ENCODE data around the gene ULBP1. TPM values are rescaled to one million over a fixed set of nuclear protein-coding genes. Genes with fewer than 3 reads are reported as not detected.
A peak's percentile ranks its signal among the peaks of the same experiment; 100 is the strongest.

ULBP1 gene
- total RNA-seq, 1 experiment from 2014 or later, result 0.81 TPM

DNA sequence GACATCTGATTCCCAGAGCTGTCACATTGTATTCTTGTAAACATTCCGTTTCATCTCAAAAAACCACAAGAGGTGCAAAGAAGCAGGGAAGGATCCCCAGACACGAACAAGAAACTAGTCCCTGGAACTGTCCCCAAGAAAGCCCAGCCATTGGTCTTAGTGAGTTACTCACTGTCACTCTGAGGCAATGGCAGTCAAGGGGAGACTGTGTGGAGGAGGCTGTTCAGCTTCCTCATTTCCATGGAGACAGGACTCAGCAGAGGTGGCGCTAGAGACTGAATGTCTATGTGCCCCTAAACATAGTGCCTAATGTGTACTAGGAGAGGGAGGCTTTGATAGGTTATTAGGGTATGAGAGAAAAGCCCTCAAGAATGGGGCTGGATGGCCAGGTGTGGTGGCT, 11.1 kb downstream of the ULBP1 start (continued):
- TF ChIP-seq, protein P1, sequence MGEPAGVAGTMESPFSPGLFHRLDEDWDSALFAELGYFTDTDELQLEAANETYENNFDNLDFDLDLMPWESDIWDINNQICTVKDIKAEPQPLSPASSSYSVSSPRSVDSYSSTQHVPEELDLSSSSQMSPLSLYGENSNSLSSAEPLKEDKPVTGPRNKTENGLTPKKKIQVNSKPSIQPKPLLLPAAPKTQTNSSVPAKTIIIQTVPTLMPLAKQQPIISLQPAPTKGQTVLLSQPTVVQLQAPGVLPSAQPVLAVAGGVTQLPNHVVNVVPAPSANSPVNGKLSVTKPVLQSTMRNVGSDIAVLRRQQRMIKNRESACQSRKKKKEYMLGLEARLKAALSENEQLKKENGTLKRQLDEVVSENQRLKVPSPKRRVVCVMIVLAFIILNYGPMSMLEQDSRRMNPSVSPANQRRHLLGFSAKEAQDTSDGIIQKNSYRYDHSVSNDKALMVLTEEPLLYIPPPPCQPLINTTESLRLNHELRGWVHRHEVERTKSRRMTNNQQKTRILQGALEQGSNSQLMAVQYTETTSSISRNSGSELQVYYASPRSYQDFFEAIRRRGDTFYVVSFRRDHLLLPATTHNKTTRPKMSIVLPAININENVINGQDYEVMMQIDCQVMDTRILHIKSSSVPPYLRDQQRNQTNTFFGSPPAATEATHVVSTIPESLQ (CRISPR knock-in tag; IDR thresholded peaks at IDR 0.05), result no peak
- TF ChIP-seq, protein P2, sequence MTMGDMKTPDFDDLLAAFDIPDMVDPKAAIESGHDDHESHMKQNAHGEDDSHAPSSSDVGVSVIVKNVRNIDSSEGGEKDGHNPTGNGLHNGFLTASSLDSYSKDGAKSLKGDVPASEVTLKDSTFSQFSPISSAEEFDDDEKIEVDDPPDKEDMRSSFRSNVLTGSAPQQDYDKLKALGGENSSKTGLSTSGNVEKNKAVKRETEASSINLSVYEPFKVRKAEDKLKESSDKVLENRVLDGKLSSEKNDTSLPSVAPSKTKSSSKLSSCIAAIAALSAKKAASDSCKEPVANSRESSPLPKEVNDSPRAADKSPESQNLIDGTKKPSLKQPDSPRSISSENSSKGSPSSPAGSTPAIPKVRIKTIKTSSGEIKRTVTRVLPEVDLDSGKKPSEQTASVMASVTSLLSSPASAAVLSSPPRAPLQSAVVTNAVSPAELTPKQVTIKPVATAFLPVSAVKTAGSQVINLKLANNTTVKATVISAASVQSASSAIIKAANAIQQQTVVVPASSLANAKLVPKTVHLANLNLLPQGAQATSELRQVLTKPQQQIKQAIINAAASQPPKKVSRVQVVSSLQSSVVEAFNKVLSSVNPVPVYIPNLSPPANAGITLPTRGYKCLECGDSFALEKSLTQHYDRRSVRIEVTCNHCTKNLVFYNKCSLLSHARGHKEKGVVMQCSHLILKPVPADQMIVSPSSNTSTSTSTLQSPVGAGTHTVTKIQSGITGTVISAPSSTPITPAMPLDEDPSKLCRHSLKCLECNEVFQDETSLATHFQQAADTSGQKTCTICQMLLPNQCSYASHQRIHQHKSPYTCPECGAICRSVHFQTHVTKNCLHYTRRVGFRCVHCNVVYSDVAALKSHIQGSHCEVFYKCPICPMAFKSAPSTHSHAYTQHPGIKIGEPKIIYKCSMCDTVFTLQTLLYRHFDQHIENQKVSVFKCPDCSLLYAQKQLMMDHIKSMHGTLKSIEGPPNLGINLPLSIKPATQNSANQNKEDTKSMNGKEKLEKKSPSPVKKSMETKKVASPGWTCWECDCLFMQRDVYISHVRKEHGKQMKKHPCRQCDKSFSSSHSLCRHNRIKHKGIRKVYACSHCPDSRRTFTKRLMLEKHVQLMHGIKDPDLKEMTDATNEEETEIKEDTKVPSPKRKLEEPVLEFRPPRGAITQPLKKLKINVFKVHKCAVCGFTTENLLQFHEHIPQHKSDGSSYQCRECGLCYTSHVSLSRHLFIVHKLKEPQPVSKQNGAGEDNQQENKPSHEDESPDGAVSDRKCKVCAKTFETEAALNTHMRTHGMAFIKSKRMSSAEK (CRISPR knock-in tag; IDR thresholded peaks at IDR 0.05; ENCODE audit: borderline replicate concordance), result no peak
- TF ChIP-seq SMAD3 (CRISPR knock-in tag; IDR thresholded peaks at IDR 0.05; ENCODE audit: borderline replicate concordance), result no peak
- TF ChIP-seq IRF2 (CRISPR knock-in tag; IDR thresholded peaks at IDR 0.05; ENCODE audit: borderline replicate concordance, low read depth), result no peak
- TF ChIP-seq, protein P3, sequence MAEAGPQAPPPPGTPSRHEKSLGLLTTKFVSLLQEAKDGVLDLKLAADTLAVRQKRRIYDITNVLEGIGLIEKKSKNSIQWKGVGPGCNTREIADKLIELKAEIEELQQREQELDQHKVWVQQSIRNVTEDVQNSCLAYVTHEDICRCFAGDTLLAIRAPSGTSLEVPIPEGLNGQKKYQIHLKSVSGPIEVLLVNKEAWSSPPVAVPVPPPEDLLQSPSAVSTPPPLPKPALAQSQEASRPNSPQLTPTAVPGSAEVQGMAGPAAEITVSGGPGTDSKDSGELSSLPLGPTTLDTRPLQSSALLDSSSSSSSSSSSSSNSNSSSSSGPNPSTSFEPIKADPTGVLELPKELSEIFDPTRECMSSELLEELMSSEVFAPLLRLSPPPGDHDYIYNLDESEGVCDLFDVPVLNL (CRISPR knock-in tag; IDR thresholded peaks at IDR 0.05; ENCODE audit: borderline replicate concordance, low read depth), result no peak
- TF ChIP-seq, protein P4, sequence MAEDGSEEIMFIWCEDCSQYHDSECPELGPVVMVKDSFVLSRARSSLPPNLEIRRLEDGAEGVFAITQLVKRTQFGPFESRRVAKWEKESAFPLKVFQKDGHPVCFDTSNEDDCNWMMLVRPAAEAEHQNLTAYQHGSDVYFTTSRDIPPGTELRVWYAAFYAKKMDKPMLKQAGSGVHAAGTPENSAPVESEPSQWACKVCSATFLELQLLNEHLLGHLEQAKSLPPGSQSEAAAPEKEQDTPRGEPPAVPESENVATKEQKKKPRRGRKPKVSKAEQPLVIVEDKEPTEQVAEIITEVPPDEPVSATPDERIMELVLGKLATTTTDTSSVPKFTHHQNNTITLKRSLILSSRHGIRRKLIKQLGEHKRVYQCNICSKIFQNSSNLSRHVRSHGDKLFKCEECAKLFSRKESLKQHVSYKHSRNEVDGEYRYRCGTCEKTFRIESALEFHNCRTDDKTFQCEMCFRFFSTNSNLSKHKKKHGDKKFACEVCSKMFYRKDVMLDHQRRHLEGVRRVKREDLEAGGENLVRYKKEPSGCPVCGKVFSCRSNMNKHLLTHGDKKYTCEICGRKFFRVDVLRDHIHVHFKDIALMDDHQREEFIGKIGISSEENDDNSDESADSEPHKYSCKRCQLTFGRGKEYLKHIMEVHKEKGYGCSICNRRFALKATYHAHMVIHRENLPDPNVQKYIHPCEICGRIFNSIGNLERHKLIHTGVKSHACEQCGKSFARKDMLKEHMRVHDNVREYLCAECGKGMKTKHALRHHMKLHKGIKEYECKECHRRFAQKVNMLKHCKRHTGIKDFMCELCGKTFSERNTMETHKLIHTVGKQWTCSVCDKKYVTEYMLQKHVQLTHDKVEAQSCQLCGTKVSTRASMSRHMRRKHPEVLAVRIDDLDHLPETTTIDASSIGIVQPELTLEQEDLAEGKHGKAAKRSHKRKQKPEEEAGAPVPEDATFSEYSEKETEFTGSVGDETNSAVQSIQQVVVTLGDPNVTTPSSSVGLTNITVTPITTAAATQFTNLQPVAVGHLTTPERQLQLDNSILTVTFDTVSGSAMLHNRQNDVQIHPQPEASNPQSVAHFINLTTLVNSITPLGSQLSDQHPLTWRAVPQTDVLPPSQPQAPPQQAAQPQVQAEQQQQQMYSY (CRISPR knock-in tag; IDR thresholded peaks at IDR 0.05), result no peak
- no peak for TF ChIP-seq ZNF416 (CRISPR knock-in tag; IDR thresholded peaks at IDR 0.05)
- TF ChIP-seq ZNF317 (CRISPR knock-in tag; IDR thresholded peaks at IDR 0.05; ENCODE audit: borderline replicate concordance, low read depth), result no peak
- TF ChIP-seq ETV6 (CRISPR knock-in tag; IDR thresholded peaks at IDR 0.05), result no peak
- TF ChIP-seq, protein P5, sequence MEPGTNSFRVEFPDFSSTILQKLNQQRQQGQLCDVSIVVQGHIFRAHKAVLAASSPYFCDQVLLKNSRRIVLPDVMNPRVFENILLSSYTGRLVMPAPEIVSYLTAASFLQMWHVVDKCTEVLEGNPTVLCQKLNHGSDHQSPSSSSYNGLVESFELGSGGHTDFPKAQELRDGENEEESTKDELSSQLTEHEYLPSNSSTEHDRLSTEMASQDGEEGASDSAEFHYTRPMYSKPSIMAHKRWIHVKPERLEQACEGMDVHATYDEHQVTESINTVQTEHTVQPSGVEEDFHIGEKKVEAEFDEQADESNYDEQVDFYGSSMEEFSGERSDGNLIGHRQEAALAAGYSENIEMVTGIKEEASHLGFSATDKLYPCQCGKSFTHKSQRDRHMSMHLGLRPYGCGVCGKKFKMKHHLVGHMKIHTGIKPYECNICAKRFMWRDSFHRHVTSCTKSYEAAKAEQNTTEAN (CRISPR knock-in tag; IDR thresholded peaks at IDR 0.05), result no peak
- no peak for TF ChIP-seq GTF2I (CRISPR knock-in tag; conservative IDR thresholded peaks at IDR 0.05)
- no peak for TF ChIP-seq JUN (CRISPR knock-in tag; IDR thresholded peaks at IDR 0.05)

DNA sequence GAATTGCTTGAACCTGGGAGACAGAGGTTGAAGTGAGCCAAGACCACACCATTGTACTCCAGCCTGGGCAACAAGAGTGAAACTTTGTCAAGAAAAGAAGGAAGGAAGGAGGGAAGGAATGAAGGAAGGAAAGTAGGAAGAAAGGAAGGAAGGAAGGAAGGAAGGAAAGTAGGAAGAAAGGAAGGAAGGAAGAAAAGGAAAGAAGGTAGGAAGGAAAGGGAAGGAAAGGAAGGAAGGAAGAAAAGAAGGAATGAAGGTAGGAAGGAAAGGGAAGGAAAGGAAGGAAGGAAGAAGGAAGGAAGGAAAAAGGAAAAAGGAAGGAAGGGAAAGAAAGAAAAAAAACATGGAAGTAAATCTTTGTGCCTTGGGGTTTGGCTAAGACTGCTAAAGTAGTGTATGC, 11.7 kb downstream of the ULBP1 start:
- no peak for DNase-seq (ENCODE audit: low spot score)
- no peak for ATAC-seq
- Mint-ChIP-seq H3K4me1 (no peaks in the 10 kb centered on the region), H3K9me3 (no peaks in the 10 kb centered on the region), H3K27me3 (ENCODE audit: low read depth) (peaks cover 96% of the 10 kb centered on the region), H3K36me3 (no peaks in the 10 kb centered on the region), H3K27ac (no peak overlapping the region), H3K4me3 (no peak overlapping the region)
- CTCF ChIA-PET, result no interaction called here
- POLR2A ChIA-PET, result no interaction called here
- TF ChIP-seq, protein P6, sequence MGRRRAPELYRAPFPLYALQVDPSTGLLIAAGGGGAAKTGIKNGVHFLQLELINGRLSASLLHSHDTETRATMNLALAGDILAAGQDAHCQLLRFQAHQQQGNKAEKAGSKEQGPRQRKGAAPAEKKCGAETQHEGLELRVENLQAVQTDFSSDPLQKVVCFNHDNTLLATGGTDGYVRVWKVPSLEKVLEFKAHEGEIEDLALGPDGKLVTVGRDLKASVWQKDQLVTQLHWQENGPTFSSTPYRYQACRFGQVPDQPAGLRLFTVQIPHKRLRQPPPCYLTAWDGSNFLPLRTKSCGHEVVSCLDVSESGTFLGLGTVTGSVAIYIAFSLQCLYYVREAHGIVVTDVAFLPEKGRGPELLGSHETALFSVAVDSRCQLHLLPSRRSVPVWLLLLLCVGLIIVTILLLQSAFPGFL (CRISPR knock-in tag; IDR thresholded peaks at IDR 0.05; ENCODE audit: borderline replicate concordance), result no peak
- TF ChIP-seq, protein P7, sequence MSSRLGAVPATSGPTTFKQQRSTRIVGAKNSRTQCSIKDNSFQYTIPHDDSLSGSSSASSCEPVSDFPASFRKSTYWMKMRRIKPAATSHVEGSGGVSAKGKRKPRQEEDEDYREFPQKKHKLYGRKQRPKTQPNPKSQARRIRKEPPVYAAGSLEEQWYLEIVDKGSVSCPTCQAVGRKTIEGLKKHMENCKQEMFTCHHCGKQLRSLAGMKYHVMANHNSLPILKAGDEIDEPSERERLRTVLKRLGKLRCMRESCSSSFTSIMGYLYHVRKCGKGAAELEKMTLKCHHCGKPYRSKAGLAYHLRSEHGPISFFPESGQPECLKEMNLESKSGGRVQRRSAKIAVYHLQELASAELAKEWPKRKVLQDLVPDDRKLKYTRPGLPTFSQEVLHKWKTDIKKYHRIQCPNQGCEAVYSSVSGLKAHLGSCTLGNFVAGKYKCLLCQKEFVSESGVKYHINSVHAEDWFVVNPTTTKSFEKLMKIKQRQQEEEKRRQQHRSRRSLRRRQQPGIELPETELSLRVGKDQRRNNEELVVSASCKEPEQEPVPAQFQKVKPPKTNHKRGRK (CRISPR knock-in tag; IDR thresholded peaks at IDR 0.05; ENCODE audit: borderline replicate concordance), result peak; percentile 66; the same call in 1 of the 2 replicates
- TF ChIP-seq GRHL2 (CRISPR knock-in tag; IDR thresholded peaks at IDR 0.05; ENCODE audit: insufficient replicate concordance, severe bottlenecking), result no peak

Measured in WTC11 (cell line).